Fibroblast of peridontal ligament (primary cell): Measurements from ENCODE around the gene CLDN5.

Experiments used
- DNase-seq: peaks from one replicate; pipeline ENCODE4 v3.0.0-alpha.2; 2010; ENCODE audit errors: extremely low read depth

Gene CLDN5, protein sequence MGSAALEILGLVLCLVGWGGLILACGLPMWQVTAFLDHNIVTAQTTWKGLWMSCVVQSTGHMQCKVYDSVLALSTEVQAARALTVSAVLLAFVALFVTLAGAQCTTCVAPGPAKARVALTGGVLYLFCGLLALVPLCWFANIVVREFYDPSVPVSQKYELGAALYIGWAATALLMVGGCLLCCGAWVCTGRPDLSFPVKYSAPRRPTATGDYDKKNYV

GRCh38 chr22:19524170-19525115, at the start of gene CLDN5:
TSS of gene CLDN5 (minus strand) at chr22:19524410. CDS start at chr22:19524255, 155 bp downstream.
- no peak for DNase-seq

DNA sequence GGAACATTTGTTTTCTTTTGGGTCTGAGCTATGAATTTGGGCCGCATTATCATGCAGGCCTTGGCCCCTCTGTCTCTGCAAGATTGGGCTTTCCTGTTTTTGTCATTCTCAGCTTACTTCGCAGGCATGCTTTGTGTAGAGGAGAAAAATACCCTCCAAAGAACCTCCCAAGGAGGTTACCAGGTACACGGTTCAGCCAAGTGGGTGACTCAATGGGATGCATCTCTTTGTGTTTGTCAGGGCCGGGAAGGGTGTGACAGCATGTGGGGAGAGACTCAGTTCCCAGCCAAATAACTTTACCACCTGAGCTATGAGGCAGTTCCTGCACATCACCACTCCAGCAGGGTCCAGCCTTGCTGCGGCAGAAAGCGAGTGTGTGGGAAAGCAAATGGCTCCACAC, 47.8 kb upstream of the CLDN5 start:
- no peak for DNase-seq

DNA sequence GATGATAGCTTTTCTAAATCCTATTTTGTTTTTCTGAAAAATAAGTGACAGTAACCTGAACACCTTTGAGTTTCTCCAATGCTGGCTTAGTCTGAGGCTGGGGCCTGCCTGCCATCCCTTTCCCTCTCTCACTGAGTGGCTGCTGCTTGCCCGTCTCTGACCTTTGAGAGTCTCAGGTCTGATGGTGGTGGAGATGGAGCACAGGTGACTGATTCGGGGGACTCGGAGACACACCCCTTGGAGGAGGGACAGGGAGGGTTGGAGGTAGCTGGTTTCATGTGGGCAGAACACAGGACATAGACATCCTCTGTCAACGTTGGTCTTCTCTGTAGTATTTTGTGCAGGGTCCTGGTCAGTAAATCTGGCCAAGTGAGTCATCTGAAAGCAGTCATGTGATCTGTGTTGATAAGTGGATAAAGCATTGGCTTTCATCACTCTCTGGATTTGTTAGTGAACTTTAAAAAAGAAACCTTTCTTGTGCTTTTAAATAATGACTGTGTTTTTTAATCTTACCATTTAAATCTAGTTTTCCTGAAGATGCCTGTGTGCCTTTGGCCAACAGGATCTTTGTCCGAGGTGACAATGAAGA, 47.1 kb upstream of the CLDN5 start:
- peak; percentile 10 for DNase-seq

GRCh38 chr22:19569976-19570375, 45.8 kb upstream of the CLDN5 start:
- no peak for DNase-seq

GRCh38 chr22:19569276-19569640, 45.0 kb upstream of the CLDN5 start:
- no peak for DNase-seq

DNA sequence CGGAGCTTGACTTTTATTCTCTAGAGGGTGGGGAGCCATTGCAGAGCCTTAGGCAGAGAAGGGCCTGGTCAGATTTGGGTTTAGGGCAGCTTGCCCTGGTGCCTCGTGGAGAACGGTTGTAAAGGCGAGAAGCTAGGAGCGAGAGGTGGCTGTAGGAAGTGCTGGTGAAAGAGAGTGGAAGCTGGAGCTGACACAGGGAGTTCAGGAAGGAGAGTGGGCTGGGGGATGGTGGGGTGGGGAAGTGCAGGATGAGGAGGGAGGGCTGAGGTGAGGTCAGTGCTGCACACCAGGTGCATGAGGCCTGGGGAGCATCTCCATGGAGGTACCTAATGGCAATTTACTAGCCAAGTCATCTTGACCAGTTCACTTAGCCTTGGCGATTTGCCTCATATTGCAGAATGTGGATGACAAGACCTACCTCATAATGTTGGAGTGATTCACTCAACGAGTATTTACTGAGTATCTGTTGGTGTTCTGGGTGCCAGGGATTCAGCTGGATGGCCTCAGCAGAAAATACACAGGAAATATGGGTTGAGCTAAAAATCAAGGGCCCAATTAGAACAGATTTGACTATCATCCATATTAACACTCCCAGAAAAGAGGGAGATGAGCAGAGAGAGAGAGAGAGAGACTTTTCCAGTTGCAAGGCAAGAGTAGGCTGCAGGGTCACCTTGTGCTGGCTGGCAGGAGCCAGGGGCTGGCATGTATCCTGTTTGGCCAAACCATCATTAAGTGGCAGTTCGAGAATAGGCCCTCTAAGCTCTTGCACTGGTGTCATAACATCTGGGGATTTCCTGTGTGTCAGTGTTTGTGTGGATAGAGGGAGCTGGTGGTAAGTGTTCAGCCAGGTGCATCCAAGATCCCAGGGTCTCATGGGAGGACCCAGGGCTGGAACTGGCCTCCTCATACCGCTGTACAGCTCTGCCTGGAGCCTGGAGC, 44.4 kb upstream of the CLDN5 start:
- DNase-seq: peak; percentile 53

DNA sequence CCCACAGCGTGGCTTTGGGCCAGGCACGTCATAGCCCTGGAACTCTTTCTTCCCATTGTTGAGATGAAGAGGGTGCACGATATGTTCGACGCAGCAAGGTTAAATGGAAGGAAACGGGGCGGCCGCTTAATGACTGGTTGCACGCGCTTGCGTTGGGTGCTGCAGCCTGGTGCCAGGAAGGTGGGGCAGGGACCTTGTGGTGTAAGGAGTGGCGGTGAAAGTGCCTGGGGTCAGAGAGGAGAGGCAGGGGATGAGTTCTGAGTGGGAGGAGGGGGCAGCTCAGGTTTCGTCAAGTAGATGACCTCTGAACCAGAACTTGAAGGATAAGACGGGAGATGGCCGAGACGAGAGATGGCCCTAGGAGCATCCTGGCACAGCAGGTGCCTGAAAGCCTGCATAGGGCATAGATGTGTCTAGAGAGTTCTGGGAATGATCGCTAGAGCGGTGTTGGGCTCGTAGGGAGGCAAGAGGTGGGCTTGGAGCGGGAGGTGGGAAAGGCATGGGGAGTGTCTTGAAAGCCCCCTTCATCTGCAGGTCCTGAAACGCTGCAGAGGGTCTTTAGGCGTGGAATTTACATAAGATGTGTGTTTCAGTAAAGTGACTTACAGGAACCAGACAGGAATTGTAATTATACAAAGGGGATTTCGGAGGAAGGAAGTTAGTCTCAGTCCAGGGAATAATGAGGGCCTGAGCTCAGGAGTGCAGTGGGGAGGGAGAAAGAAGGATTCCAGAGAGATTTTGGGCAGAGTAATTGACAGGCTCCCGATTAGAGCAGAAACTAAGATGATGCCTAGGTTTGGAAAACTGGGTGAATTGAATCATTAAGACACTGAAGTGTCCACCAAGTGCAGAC, 43.2 kb upstream of the CLDN5 start:
- DNase-seq: no peak

- DNase-seq: no peak
Measured at GRCh38 chr22:19566279-19567156, 42.3 kb upstream of the CLDN5 start.

DNA sequence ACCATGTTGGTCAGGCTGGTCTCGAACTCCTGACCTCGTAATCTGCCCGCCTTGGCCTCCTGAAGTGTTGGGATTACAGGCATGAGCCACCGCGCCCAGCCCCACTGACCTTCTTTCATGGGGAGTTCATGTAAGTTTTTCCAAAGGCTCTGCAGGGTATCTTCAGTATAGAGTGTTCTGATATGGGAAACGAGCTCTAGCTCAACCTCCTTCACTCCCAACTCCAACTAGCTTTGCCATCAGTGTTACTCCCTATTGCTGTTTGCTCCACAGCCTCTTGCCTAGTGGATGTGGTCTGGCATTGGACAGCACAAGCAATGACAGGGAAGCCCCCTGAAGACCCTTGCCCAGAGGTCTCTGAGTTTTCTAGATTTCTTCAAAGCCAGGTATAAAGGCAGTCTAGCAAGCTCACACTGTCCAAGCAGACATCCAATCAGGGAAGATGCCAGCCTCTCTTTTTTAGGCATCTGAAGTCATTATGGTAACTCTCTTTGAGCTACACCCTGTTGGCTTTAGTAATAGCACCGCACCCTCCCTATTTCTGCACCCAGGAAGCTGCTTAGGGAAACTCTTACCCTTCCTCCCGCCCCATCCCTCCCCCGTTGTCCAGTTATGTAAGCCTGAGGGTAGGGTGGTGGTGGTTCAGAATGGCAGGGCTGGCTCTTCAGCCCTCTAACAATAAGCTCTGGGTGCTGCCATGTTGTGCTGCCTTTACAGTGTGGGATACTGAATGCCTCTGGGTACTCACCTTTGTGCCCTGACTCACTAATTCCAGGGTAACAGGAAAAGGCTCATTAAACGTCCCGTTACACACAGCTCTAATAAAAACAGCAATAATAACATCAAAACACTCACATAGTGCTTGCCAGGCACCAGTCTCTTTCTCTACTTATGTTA, 41.4 kb upstream of the CLDN5 start:
- no peak for DNase-seq

- DNase-seq: no peak
Measured at GRCh38 chr22:19559956-19560355, 35.7 kb upstream of the CLDN5 start.

DNA sequence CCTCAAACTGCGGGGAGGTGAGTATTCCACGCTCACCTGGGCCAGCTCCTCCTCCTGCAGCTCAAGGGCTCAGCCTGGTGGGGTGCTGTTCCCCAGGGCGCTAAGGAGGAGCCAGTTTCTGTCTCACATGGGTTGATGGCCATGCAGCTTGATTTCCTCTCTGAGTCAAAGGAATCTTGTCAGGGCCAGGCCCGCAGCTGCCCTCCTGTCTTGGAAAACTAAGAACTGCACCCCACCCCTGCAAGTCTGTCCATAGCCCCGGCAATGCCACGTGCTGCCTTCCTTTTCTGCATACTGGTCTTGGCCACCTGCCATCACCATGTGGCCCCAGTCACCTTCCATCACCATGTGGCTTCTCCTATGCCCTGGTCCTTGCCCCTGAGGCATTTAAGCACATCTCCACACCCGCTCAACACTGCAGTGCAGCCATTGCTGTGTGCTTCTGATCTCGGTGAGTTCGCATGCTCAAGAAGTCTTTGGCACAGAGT, 35.2 kb upstream of the CLDN5 start:
- DNase-seq: no peak

- DNase-seq: no peak
Measured at GRCh38 chr22:19556963-19557545, 32.8 kb upstream of the CLDN5 start.

GRCh38 chr22:19555651-19556050, 31.4 kb upstream of the CLDN5 start:
- DNase-seq: no peak

DNA sequence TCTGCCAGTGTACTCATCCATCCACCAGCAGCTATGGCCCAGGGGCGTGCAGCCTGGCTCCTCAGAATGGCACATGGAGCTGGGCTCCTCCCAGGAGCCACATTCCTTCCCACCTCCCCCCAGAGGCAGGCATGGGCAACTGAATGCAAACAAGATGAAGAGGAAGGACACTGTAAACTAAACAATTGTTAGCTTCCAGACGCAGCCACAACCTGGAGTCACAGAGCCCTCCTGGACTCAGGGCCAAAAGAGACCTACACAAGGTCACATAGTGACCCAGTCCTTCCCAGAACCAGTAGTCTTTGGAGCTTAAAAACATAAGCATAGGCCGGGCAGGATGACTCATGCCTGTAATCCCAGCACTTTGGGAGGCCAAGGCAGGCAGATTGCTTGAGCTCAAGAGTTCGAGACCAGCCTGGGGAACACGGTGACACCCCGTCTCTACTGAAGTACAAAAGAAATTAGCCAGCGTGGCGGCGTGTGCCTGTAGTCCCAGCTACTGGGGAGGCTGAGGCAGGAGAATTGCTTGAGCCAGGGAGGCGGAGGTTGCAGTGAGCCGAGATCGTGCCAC, 30.7 kb upstream of the CLDN5 start:
- peak; percentile 12 for DNase-seq

DNA sequence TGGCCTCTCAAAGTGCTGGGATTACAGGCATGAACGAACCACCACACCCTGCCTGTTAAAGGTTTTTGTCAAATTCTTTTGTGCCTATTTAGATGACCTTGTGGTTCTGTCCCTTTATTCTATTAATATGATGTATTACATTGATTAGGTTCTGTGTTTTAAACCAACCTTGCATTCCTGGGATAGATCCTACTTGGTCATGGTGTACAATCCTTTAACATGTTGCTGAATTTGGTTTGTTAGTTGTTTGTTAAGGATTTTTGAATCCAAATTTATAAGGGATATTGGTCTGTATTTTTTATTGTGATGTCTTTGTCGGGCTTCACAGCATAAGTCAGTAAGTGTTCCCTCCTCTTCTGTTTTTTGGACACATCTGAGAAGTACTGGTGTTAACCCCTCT, 29.0 kb upstream of the CLDN5 start:
- DNase-seq: no peak

GRCh38 chr22:19550382-19550781, 26.2 kb upstream of the CLDN5 start:
- DNase-seq: no peak

DNA sequence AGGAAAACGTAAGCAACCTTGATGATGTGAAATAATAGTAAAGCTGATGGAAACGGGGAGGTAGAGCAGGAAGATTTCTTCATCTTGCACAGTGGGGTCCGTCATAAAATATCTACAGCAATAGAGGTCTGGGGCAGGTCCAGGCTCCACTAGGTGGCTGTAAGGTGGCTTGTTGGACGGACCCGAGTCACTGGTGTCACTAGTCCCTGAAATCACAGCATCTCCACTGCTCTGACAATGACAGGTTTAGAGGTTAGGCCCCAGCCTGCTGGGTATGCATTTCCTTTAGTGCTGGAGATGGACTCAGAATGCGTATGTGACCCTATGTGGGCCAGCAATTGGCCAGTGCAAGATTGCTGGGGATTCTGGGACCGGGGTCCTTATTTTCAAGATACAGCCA, 25.2 kb upstream of the CLDN5 start:
- no peak for DNase-seq

DNA sequence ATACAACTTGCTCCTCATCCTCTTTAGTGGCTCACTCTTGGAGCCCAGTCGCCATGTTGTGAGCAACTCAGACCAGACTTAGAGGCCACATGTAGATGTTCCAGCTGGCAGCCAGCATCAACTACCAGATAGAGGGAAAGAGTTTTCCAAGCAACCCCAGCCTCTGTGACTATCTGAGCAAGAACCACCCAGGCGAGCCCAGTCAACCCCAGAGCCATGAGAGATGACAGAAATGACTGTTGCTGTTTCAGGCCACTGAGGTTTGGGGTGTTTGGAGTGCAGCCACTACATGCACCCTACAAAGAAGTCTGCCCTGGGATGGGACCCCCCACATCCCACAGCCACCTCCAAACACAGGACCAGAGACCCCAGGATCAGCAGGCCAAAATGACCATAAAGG, 24.8 kb upstream of the CLDN5 start:
- no peak for DNase-seq
